ENCODE results near the gene GLDC. TPM values are rescaled to one million over a fixed set of nuclear protein-coding genes. Genes with fewer than 3 reads are reported as not detected.
A peak's percentile ranks its signal among the peaks of the same experiment; 100 is the strongest.

The GLDC gene
- total RNA-seq, 3 donors from 2014 or later: 0.38 to 0.63 (median 0.58) TPM

DNA sequence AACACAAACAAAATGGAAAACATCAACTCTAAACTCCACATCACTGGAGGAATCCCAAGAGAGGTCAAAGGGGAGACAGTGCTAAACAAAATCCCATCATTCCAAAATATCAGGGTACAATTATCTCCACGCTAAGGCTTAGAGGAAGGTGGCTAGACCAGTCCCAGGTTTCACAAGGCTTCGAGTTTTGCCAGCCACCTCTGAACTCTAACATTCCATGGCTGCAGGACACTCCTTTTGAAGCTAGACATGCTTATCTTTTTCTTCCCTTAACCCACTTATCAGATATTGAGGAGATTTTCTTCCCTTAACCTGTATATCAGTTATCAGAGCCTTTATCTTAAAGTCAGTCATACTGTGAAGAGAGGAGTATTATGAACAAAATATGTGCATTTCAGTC is 53.3 kb downstream of the GLDC start:
- H3K36me3 ChIP-seq (ENCODE audit: low read depth): no peaks in the 10 kb centered on the region
- H3K4me1 ChIP-seq (ENCODE audit: low read depth): no peaks in the 10 kb centered on the region
- H3K4me3 ChIP-seq: no peak overlapping the region
- intact Hi-C loops (cut with DNase I, micrococcal nuclease): no loop called here
- DNase-seq: no peak
- no peaks in the 10 kb centered on the region for H3K9me3 ChIP-seq
- no peak for ATAC-seq
- TF ChIP-seq, protein P1, sequence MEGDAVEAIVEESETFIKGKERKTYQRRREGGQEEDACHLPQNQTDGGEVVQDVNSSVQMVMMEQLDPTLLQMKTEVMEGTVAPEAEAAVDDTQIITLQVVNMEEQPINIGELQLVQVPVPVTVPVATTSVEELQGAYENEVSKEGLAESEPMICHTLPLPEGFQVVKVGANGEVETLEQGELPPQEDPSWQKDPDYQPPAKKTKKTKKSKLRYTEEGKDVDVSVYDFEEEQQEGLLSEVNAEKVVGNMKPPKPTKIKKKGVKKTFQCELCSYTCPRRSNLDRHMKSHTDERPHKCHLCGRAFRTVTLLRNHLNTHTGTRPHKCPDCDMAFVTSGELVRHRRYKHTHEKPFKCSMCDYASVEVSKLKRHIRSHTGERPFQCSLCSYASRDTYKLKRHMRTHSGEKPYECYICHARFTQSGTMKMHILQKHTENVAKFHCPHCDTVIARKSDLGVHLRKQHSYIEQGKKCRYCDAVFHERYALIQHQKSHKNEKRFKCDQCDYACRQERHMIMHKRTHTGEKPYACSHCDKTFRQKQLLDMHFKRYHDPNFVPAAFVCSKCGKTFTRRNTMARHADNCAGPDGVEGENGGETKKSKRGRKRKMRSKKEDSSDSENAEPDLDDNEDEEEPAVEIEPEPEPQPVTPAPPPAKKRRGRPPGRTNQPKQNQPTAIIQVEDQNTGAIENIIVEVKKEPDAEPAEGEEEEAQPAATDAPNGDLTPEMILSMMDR (IDR thresholded peaks at IDR 0.05): no peak

DNA sequence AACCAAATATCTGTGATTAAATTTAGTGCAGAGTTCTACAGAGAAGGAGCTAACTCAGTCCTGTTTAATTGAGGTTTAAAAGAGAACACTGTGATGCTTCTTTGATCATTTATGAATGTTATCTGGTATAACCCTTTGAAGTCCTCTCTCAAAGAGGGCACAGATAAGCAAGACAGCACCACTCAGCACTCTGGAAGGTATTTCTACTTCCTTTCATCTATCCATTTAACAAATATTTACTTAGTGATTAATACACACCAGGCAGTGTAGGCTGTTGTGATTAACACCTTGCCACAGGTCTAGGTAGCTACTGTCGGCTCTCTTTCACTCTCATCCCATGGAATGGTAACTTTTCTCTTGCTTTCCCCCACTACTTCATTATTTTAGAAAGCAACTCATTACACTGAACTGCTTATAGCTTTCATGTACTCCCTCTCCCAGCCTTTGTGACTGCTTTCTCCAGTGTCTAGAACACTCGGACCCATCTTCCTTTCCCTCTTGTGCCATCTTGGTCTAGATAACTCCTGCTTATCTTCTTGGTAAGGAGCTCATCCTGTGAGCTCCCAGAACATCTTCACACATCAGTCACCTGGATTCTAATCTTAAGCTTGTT is 54.7 kb downstream of the GLDC start:
- DNase-seq (no peak), ATAC-seq (peak; percentile 36)
- Histone ChIP-seq H3K9me3 (no peaks in the 10 kb centered on the region), H3K36me3 (ENCODE audit: low read depth) (no peaks in the 10 kb centered on the region), H3K4me1 (ENCODE audit: low read depth) (no peaks in the 10 kb centered on the region), H3K4me3 (no peak overlapping the region)
- TF ChIP-seq, protein P1 (IDR thresholded peaks at IDR 0.05): no peak
- intact Hi-C loops (cut with DNase I, micrococcal nuclease): no loop called here

DNA sequence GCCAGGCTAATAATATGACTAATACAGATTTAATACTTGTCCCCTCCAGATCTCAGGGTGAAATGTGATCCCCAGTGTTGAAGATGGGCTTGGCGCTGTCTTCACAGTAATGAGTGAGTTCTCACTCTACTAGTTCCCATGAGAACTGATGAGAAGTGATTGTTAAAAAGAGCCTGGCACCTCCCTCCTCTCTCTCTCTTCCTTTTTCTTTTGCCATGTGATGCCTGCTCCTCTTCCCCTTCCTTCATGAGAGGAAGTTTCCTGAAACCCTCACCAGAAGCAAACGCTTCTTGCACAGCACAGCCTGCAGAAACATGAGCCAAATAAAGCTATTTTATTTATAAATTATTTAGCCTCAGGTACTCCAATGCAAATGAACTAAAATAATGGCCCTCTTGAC is 55.2 kb downstream of the GLDC start:
- Histone ChIP-seq H3K36me3 (ENCODE audit: low read depth) (no peaks in the 10 kb centered on the region), H3K4me1 (ENCODE audit: low read depth) (no peaks in the 10 kb centered on the region), H3K9me3 (no peaks in the 10 kb centered on the region), H3K4me3 (no peak overlapping the region)
- intact Hi-C loops (cut with DNase I, micrococcal nuclease): no loop called here
- ATAC-seq (no peak), DNase-seq (peak in 1 of 3 donors; percentile 4)
- TF ChIP-seq, protein P1 (IDR thresholded peaks at IDR 0.05): no peak

DNA sequence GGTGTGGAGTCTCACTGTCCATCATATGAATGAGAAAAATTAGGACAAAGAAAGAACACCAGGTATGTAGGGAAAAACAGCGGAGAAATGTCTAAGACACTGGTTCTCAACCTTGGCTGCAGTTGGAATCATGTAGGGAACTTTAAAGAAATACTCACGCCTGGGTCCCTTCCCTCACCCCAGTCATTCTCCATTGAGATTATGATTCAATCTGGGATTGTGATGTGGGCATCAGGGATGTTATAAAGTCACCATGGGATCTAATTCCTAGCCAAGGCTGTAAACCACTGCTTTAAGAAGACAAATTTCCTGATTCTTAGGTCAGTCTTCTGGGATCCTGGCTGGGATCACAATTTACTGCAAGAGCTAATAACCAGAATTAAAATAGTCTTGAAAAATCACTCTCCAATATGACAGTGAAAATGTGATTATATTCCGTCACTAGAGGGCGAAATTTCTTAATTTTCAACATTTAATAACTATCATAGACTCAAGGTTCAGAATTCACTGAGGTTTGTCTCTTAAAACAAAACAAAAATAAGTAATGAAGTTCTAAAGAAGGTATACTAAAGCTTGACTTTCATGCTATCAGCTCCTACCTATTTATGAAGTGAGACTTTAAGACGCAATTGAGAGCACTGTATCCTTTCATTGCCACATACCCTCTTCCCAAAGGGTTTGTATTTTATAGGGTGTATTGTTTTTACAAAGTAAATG is 60.5 kb downstream of the GLDC start:
- H3K36me3 ChIP-seq (ENCODE audit: low read depth): no peaks in the 10 kb centered on the region
- TF ChIP-seq, protein P1 (IDR thresholded peaks at IDR 0.05): no peak
- no peaks in the 10 kb centered on the region for H3K4me1 ChIP-seq (ENCODE audit: low read depth)
- DNase-seq (no peak), ATAC-seq (no peak)
- intact Hi-C loops (cut with DNase I, micrococcal nuclease): loop anchor here in 1 of 2 donors (10.0 kb wide), 1 partner anchor 80 kb away; no protein-coding TSS in a partner anchor
- H3K9me3 ChIP-seq: no peaks in the 10 kb centered on the region
- no peak overlapping the region for H3K4me3 ChIP-seq

DNA sequence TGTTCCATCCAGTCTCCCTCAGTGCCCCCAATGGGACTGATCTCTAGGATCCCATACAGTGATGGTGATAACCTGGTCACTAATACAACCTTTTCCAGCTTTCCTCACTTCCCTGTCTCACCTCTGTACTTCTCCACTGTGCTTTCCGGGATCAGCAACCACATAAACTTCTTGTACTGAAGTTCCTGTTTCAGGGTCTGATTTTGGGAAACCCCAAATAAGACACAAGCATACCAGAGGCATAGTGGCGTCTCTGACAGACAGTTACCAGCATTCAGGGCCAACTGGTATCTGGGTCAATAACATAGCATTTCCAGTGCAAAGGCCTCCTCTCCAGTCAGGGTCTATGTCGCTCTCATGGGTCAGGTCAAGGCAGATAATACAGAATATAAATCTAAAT is 64.3 kb downstream of the GLDC start:
- ATAC-seq (no peak), DNase-seq (no peak)
- TF ChIP-seq, protein P1 (IDR thresholded peaks at IDR 0.05): no peak
- intact Hi-C loops (cut with DNase I, micrococcal nuclease): loop anchor here in 1 of 2 donors (10.0 kb wide), 1 partner anchor 84 kb away; no protein-coding TSS in a partner anchor
- Histone ChIP-seq H3K36me3 (ENCODE audit: low read depth) (no peaks in the 10 kb centered on the region), H3K9me3 (no peaks in the 10 kb centered on the region), H3K4me1 (ENCODE audit: low read depth) (no peaks in the 10 kb centered on the region), H3K4me3 (no peak overlapping the region)

All from mucosa of descending colon (tissue), 3 donors.